SK-N-SH (cell line): ENCODE measurements around the gene THY1. TPM values are rescaled to one million over a fixed set of nuclear protein-coding genes. Genes with fewer than 3 reads are reported as not detected.

ENCODE experiments used
- CTCF ChIA-PET: fragments of 300-600, 350-600 bp; formaldehyde crosslinking; extraction: SDS; loops from one replicate; lab custom pipeline; 2021; lab: Yijun Ruan, JAX
- POLR2A ChIA-PET: fragments of 350-600 bp; sonication (Branson Sonifier 250); formaldehyde crosslinking; extraction: SDS; loops from one replicate; lab custom pipeline; 2020; ENCODE audit warnings: antibody characterized with exemption, inconsistent platforms; lab: Yijun Ruan, JAX
- DNase-seq: peaks from one replicate; pipeline ENCODE4 v3.0.0; 2012
- H2AFZ ChIP-seq: fragments of 200-600 bp; sonication (generic); 2 replicates; pipeline ENCODE4 v1.8.1; 2016; ENCODE audit warnings: antibody characterized with exemption, mild to moderate bottlenecking, low read depth
- H3F3A ChIP-seq: fragments of 200-600 bp; sonication (generic); replicated peaks from 2 replicates; pipeline ENCODE3; 2016; ENCODE audit warnings: antibody characterized with exemption, mild to moderate bottlenecking; ENCODE audit not compliant: insufficient read depth
- H3K27ac ChIP-seq, 2 experiments: fragments of 200-500 bp in 1 of 2; fragments of 200-600 bp in 1 of 2; sonication (Bioruptor generic) in 1 of 2; sonication (generic), shearing (Covaris generic) in 1 of 2; 2 replicates each; pipeline versions ENCODE4 v1.5.1 to v1.6.1; 2014 to 2016; ENCODE audit warnings: low read depth in 2 of 2, inconsistent platforms in 1 of 2, low read length in 1 of 2, mild to moderate bottlenecking in 1 of 2, mixed read lengths in 1 of 2
- H3K27me3 ChIP-seq: fragments of 200-600 bp; sonication (generic), shearing (Covaris generic); 2 replicates; pipeline ENCODE4 v1.6.1; 2016; ENCODE audit warnings: mixed run types; ENCODE audit not compliant: insufficient read depth
- H3K36me3 ChIP-seq, 2 experiments: fragments of 200-500 bp in 1 of 2; fragments of 200-600 bp in 1 of 2; sonication (Bioruptor generic) in 1 of 2; sonication (generic) in 1 of 2; replicated peaks in 1 of 2; 2 replicates each; pipeline versions ENCODE3 to v1.5.1; 2014 to 2016; ENCODE audit warnings: low read length in 1 of 2, mild to moderate bottlenecking in 1 of 2; ENCODE audit not compliant: insufficient read depth in 2 of 2, control insufficient read depth in 1 of 2
- H3K4me1 ChIP-seq, 2 experiments: fragments of 200-500 bp in 1 of 2; fragments of 200-600 bp in 1 of 2; sonication (Bioruptor generic) in 1 of 2; sonication (generic), shearing (Covaris generic) in 1 of 2; 2 replicates each; pipeline versions ENCODE4 v1.5.1 to v1.6.1; 2014 to 2016; ENCODE audit warnings: low read depth in 1 of 2, low read length in 1 of 2, mixed run types in 1 of 2; ENCODE audit not compliant: insufficient read depth in 2 of 2, control insufficient read depth in 1 of 2
- H3K4me2 ChIP-seq: fragments of 200-600 bp; sonication (generic), shearing (Covaris generic); 2 replicates; pipeline ENCODE4 v1.6.1; 2017; ENCODE audit warnings: mixed run types
- H3K4me3 ChIP-seq, 2 experiments: fragments of 200-500 bp in 1 of 2; fragments of 200-600 bp in 1 of 2; sonication (Bioruptor generic) in 1 of 2; sonication (generic), shearing (Covaris generic) in 1 of 2; 2 replicates each; pipeline versions ENCODE4 v1.5.1 to v1.8.1; 2014 to 2016; ENCODE audit warnings: low read depth in 2 of 2, inconsistent platforms in 1 of 2, low read length in 1 of 2, mild to moderate bottlenecking in 1 of 2, mixed read lengths in 1 of 2, moderate library complexity in 1 of 2
- H3K79me2 ChIP-seq: fragments of 200-600 bp; sonication (generic); 2 replicates; pipeline ENCODE4 v1.8.1; 2017; ENCODE audit warnings: mild to moderate bottlenecking; ENCODE audit not compliant: insufficient read depth
- H3K9ac ChIP-seq: fragments of 200-600 bp; sonication (generic); 2 replicates; pipeline ENCODE4 v1.6.1; 2017; ENCODE audit warnings: mixed run types
- H3K9me2 ChIP-seq: fragments of 200-600 bp; sonication (generic); 2 replicates; pipeline ENCODE4 v1.6.1; 2017; ENCODE audit warnings: mixed run types
- H3K9me3 ChIP-seq: fragments of 200-600 bp; sonication (generic); 2 replicates; pipeline ENCODE4 v1.6.1; 2017; ENCODE audit warnings: mixed run types, mild to moderate bottlenecking, moderate library complexity
- H4K20me1 ChIP-seq: fragments of 200-600 bp; sonication (generic); 2 replicates; pipeline ENCODE4 v1.6.1; 2017; ENCODE audit warnings: mild to moderate bottlenecking, mixed run types; ENCODE audit not compliant: insufficient read depth
- CHD2 ChIP-seq: fragments of 150-350 bp; IDR thresholded peaks from 2 replicates; pipeline ENCODE4 v1.6.1; 2018; ENCODE audit warnings: low read length; ENCODE audit not compliant: partially characterized antibody
- ELF1 ChIP-seq: IDR thresholded peaks from 2 replicates; pipeline ENCODE4 v1.4.0; 2012
- EP300 ChIP-seq, 2 experiments: IDR thresholded peaks; 2 replicates each; pipeline versions ENCODE4 v1.4.0 to v1.6.1; 2012; ENCODE audit warnings: borderline replicate concordance in 1 of 2, low read depth in 1 of 2, low read length in 1 of 2
- EZH2phosphoT487 ChIP-seq: fragments of 200-600 bp; sonication (generic); IDR thresholded peaks from 2 replicates; pipeline ENCODE4 v1.6.1; 2017; ENCODE audit warnings: low read depth, mixed run types, mild to moderate bottlenecking, antibody characterized with exemption, moderate library complexity, borderline replicate concordance
- FOSL2 ChIP-seq: IDR thresholded peaks from 2 replicates; pipeline ENCODE4 v1.4.0; 2012; ENCODE audit warnings: low read depth, mild to moderate bottlenecking, moderate library complexity, borderline replicate concordance
- FOXJ3 ChIP-seq: sonication (generic); formaldehyde crosslinking; IDR thresholded peaks from 2 replicates; pipeline ENCODE4 v1.5.1; 2020; ENCODE audit warnings: mild to moderate bottlenecking, missing genetic modification reagents
- GABPA ChIP-seq: IDR thresholded peaks from 2 replicates; pipeline ENCODE4 v1.4.0; 2012; ENCODE audit warnings: low read depth, mild to moderate bottlenecking
- JUND ChIP-seq: IDR thresholded peaks from 2 replicates; pipeline ENCODE4 v1.4.0; 2012
- MAX ChIP-seq: IDR thresholded peaks from 2 replicates; pipeline ENCODE4 v1.4.0; 2012; ENCODE audit warnings: low read depth
- MXI1 ChIP-seq: IDR thresholded peaks from 2 replicates; pipeline ENCODE4 v1.6.1; 2012; ENCODE audit warnings: mild to moderate bottlenecking, low read depth, low read length, improper control_type of control experiment
- NFIC ChIP-seq: IDR thresholded peaks from 2 replicates; pipeline ENCODE4 v1.4.0; 2012; ENCODE audit warnings: borderline replicate concordance
- NRF1 ChIP-seq: IDR thresholded peaks from 2 replicates; pipeline ENCODE4 v1.6.1; 2012; ENCODE audit warnings: low read depth, mild to moderate bottlenecking, low read length
- RCOR1 ChIP-seq: fragments of 150-350 bp; IDR thresholded peaks from 2 replicates; pipeline ENCODE4 v1.6.1; 2017; ENCODE audit warnings: antibody characterized with exemption, low read length
- REST ChIP-seq: IDR thresholded peaks from 2 replicates; pipeline ENCODE4 v1.6.1; 2012; ENCODE audit warnings: mild to moderate bottlenecking, low read depth, low read length, moderate library complexity
- RXRA ChIP-seq: IDR thresholded peaks from 2 replicates; pipeline ENCODE4 v1.4.0; 2012; ENCODE audit warnings: low read depth, mild to moderate bottlenecking, borderline replicate concordance
- SMC3 ChIP-seq: IDR thresholded peaks from 2 replicates; pipeline ENCODE4 v1.6.1; 2012; ENCODE audit warnings: low read depth, low read length, improper control_type of control experiment
- YY1 ChIP-seq: IDR thresholded peaks from 2 replicates; pipeline ENCODE4 v1.4.0; 2012; ENCODE audit warnings: low read depth, mild to moderate bottlenecking
- ZBTB33 ChIP-seq: IDR thresholded peaks from 2 replicates; pipeline ENCODE4 v1.4.0; 2012; ENCODE audit warnings: low read depth, borderline replicate concordance
- WGBS: methylation state at CpG from one replicate; pipeline ENCODE4 v1.1.6; 2017; ENCODE audit warnings: low lambda C conversion rate; 5-methylcytosine and 5-hydroxymethylcytosine counted together
- polyA plus RNA-seq, 3 experiments: library from polyadenylated mRNA; depleted of rRNA; stranded (reverse); fragments of >200 nt; gene quantifications; 2 replicates each; pipeline ENCODE4 v1.2.3, GENCODE V29; 2012
- TF ChIP-seq, protein P1 (sequence below): fragments of 150-350 bp; IDR thresholded peaks from 2 replicates; pipeline ENCODE4 v1.6.1; 2016; ENCODE audit warnings: mild to moderate bottlenecking, low read depth, low read length
- TF ChIP-seq, protein P2 (sequence below): IDR thresholded peaks from 2 replicates; pipeline ENCODE4; 2012

The THY1 gene
- polyA plus RNA-seq, 1 of the 3 experiments (the other 2 are of a cell fraction), result 1,091 TPM

- H3K4me1 ChIP-seq, result no peaks in the 10 kb centered on the region
- H3F3A ChIP-seq, result no peaks in the 10 kb centered on the region
- no peak overlapping the region for H3K9ac ChIP-seq
- no peak overlapping the region for H3K4me2 ChIP-seq
- H2AFZ ChIP-seq, result no peak overlapping the region
- no peaks in the 10 kb centered on the region for H3K79me2 ChIP-seq
- POLR2A ChIA-PET, result no interaction called here
- H3K36me3 ChIP-seq, result no peaks in the 10 kb centered on the region
- no peaks in the 10 kb centered on the region for H3K27me3 ChIP-seq
- TF ChIP-seq EZH2phosphoT487 (no peak), EP300 (IDR thresholded peaks at IDR 0.05; ENCODE audit: borderline replicate concordance in 1 of 2, low read depth in 1 of 2, low read length in 1 of 2) (no peak), REST (no peak), ELF1 (no peak)
- TF ChIP-seq, protein P1, sequence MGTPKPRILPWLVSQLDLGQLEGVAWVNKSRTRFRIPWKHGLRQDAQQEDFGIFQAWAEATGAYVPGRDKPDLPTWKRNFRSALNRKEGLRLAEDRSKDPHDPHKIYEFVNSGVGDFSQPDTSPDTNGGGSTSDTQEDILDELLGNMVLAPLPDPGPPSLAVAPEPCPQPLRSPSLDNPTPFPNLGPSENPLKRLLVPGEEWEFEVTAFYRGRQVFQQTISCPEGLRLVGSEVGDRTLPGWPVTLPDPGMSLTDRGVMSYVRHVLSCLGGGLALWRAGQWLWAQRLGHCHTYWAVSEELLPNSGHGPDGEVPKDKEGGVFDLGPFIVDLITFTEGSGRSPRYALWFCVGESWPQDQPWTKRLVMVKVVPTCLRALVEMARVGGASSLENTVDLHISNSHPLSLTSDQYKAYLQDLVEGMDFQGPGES, result no peak
- TF ChIP-seq, all 33 proteins: peak for 0
- no peak overlapping the region for H3K27ac ChIP-seq
- H3K9me3 ChIP-seq, result peaks cover 31% of the 10 kb centered on the region
- H3K9me2 ChIP-seq, result no peaks in the 10 kb centered on the region
- no peak overlapping the region for H3K4me3 ChIP-seq
- CTCF ChIA-PET, result interaction anchor here (0.8 to 2.2 kb wide), 4 partner anchors 10 to 77 kb away, joined by 3 to 7 read pairs (median 4); partner anchors contain the start of gene USP2
- H4K20me1 ChIP-seq, result no peaks in the 10 kb centered on the region
- no peak for DNase-seq
Observed at GRCh38 chr11:119397740-119398139, 25.2 kb downstream of the THY1 start.

DNA sequence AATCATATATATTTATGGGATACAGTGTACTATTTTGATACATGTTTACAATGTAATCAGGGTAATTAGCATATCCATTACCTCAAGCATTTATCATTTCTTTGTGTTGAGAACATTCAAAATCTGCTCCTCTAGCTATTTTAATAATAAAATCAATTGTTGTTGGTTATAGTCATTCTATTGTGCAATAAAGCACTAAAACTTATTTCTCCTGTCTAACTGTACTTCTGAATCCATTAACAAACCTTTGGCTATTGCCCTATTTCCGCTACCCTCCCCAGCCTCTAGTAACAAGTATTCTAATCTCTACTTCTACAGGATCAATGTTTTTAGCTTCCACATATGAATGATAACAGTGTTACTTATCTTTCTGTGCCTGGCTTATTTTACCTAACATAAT is 26.1 kb downstream of the THY1 start:
- H3K9me2 ChIP-seq, result no peaks in the 10 kb centered on the region
- CTCF ChIA-PET, result interaction anchor here (0.6 to 1.3 kb wide), 2 partner anchors 14 to 16 kb away, joined by 3 read pairs; partner anchors contain the start of gene USP2
- no peak overlapping the region for H3K4me3 ChIP-seq
- no peaks in the 10 kb centered on the region for H3F3A ChIP-seq
- H3K4me1 ChIP-seq, result no peaks in the 10 kb centered on the region
- no peak overlapping the region for H3K9ac ChIP-seq
- peaks cover 31% of the 10 kb centered on the region for H3K9me3 ChIP-seq
- POLR2A ChIA-PET, result interaction anchor here (0.6 kb wide), 1 partner anchor 26 kb away, joined by 3 read pairs; no protein-coding TSS in a partner anchor
- H4K20me1 ChIP-seq, result no peaks in the 10 kb centered on the region
- no peak for DNase-seq
- no peaks in the 10 kb centered on the region for H3K36me3 ChIP-seq
- WGBS, result 69% methylated on average over 1 of the region's 1 CpG
- H2AFZ ChIP-seq, result no peak overlapping the region
- no peak overlapping the region for H3K4me2 ChIP-seq
- no peaks in the 10 kb centered on the region for H3K27me3 ChIP-seq
- H3K79me2 ChIP-seq, result no peaks in the 10 kb centered on the region
- no peak overlapping the region for H3K27ac ChIP-seq
- TF ChIP-seq GABPA, result no peak
- TF ChIP-seq FOSL2, result no peak
- TF ChIP-seq EZH2phosphoT487, result no peak
- no peak for TF ChIP-seq NRF1
- no peak for TF ChIP-seq RXRA
- TF ChIP-seq ZBTB33, result no peak
- TF ChIP-seq CHD2, result no peak
- no peak for TF ChIP-seq RCOR1
- TF ChIP-seq SMC3, result no peak
- TF ChIP-seq, protein P2, sequence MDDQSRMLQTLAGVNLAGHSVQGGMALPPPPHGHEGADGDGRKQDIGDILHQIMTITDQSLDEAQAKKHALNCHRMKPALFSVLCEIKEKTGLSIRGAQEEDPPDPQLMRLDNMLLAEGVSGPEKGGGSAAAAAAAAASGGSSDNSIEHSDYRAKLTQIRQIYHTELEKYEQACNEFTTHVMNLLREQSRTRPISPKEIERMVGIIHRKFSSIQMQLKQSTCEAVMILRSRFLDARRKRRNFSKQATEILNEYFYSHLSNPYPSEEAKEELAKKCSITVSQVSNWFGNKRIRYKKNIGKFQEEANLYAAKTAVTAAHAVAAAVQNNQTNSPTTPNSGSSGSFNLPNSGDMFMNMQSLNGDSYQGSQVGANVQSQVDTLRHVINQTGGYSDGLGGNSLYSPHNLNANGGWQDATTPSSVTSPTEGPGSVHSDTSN, result no peak
- no peak for TF ChIP-seq NFIC
- no peak for TF ChIP-seq MXI1
- no peak for TF ChIP-seq FOXJ3 (CRISPR knock-in tag)
- TF ChIP-seq JUND, result no peak
- no peak for TF ChIP-seq MAX
- TF ChIP-seq EP300 (IDR thresholded peaks at IDR 0.05; ENCODE audit: borderline replicate concordance in 1 of 2, low read depth in 1 of 2, low read length in 1 of 2), result no peak
- no peak for TF ChIP-seq ELF1
- TF ChIP-seq YY1, result no peak
